GM19025 (cell line): ENCODE measurements around the gene ZNF586.
A peak's percentile ranks its signal among the peaks of the same experiment; 100 is the strongest.
"Not testable (repeated sequence)": the region's sequence is repeated elsewhere in the genome, so short reads cannot be mapped to it uniquely, and the experiment has no call there.

ENCODE experiments used
- ATAC-seq: cut with Tn5 transposase; IDR thresholded peaks from one replicate; pipeline ENCODE4 v1.9.1; 2021; ENCODE audit warnings: mild to moderate bottlenecking, low read depth, moderate library complexity; ENCODE audit not compliant: unreplicated experiment

Gene ZNF586

DNA sequence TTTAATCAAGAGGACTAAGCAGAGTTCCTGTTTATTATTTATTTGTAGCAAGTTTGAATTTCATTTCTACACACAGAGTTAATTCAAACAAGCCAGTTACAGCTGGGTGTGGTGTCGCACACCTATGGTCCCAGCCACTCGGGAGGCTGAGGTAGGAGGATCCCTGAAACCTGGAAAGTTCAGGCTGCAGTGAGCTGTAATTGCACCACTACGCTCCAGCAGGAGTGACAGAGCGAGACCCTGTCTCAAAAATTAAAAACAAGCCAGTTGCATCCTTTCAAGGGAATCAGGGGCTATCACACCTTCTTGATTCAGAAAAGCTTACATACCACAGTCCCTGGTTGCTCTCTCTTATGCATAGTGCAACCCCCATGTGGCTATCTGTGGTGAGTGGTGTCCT is 19.8 kb downstream of the ZNF586 start:
- no peak for ATAC-seq

- not testable (repeated sequence) for ATAC-seq
These were observed 27.1 kb downstream of the ZNF586 start for GRCh38 chr19:57796580-57796979.

- no peak for ATAC-seq
These were observed 31.2 kb downstream of the ZNF586 start for GRCh38 chr19:57800696-57801095.

DNA sequence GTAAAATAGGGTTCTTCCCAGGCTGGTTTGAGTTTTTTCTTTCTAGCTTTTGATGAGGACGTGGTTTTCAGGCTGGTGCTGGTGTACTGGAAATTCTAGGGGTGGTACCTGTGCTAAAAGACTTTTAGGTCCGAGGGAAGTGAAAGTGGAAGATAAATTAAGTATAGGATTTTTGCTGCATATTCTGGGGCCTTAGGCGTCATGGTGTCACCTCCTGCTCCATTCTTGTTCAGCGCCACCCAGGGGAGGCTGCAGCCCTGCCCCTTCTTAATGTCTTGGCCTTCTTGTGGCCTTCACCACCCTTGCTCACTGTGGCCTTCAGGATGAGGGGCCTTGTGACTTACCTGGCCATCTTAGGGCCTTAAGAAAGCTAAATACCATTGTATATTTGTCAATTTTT is 32.8 kb downstream of the ZNF586 start:
- ATAC-seq: no peak

GRCh38 chr19:57803265-57803593 is 33.8 kb downstream of the ZNF586 start:
- ATAC-seq: no peak

DNA sequence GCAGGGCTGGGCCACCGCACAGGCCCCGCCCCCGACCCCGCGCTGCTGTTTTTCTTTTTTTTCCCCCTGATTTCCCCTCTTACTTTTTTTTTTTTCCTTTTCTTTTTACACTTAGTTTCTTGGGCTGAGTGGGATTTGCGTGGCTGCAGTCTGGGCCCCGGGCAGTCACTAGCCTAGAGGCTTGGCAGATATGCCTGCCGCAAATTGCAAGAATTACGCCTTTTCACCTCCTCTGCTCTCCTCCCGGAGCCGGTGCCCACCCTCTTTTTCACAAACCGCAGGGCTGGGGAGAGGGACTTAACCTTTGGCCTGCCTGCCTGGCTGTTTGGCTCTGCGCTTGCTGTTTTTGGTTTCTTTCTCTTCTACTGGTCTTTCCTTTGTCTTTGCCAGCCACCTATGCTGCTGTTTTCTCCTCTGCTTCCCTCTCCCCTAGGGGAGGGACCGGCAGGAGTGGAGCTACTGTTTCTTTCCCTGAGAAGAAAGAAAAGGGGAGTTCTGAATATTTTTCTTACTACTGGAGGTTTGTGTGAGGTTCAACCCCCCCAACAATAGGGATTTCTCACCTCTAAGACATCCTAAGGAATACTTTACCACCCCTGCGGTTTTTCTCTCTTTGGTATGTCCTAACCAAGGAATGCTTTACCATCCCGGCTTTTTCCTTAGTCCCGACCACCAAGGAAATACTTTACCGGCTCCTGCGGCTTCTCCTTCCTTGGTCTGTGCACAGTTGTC is 34.3 kb downstream of the ZNF586 start:
- ATAC-seq: no peak

DNA sequence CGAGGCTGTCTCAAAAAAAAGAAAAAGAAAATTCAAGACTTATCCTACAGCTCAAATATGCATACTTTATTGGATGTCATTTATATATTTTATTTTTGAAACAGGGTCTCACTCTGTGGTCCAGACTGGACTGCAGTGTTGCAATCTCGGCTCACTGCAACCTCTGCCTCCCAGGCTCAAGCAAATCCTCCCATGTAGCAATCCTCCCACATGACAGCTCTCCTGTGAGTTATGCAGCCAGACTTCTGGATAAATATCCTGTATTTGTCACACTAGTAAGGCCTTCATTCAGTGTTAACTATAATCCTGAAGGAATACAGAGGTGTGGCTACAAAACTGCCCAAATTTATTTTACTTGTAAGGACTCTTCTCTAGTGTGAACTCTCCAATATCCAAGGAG is 38.1 kb downstream of the ZNF586 start:
- no peak for ATAC-seq

DNA sequence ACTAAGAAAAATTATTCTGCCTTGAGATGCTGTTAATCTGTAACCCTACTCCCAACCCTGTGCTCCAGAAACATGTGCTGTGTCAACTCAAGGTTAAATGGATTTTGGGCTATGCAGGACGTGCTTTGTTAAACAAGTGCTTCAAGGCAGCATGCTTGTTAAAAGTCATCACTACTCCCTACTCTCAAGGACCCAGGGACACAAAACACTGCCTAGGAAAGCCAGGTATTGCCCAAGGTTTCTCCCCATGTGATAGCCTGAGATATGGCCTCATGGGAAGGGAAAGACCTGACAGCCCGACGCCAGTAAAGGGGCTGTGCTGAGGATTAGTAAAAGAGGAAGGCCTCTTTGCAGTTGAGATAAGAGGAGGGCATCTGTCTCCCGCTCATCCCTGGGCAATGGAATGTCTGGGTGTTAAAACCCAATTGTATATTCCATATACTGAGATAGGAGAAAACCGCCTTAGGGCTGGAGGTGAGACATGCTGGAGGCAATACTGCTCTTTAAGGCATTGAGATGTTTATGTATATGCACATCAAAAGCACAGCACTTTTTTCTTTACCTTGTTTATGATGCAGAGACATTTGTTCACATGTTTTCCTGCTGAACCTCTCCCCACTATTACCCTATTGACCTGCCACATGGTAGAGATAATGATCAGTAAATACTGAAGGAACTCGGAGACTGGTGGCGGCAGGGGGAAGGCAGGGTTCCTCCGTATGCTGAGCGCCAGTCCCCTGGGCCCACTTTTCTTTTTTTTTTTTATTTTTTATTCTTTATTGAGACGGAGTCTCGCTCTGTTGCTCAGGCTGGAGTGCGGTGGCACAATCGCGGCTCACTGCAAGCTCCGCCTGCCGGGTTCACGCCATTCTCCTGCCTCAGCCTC is 41.2 kb downstream of the ZNF586 start:
- not testable (repeated sequence) for ATAC-seq

- ATAC-seq: no peak
These were observed 42.8 kb downstream of the ZNF586 start for GRCh38 chr19:57812226-57812625.

GRCh38 chr19:57812975-57813820 is 43.7 kb downstream of the ZNF586 start:
- not testable (repeated sequence) for ATAC-seq

- ATAC-seq: no peak
These were observed 44.5 kb downstream of the ZNF586 start for GRCh38 chr19:57813919-57814504.

- peak; percentile 67 for ATAC-seq
These were observed 45.2 kb downstream of the ZNF586 start, which contains the start of gene ZNF552 for GRCh38 chr19:57814505-57815246. Gene ZNF552, minus strand, starts transcription at chr19:57814913. Its CDS starts 170 bp downstream, at chr19:57814743.

GRCh38 chr19:57815247-57816075 is 46.0 kb downstream of the ZNF586 start:
- ATAC-seq: no peak

- ATAC-seq: no peak
These were observed 47.2 kb downstream of the ZNF586 start for GRCh38 chr19:57816652-57817051.

DNA sequence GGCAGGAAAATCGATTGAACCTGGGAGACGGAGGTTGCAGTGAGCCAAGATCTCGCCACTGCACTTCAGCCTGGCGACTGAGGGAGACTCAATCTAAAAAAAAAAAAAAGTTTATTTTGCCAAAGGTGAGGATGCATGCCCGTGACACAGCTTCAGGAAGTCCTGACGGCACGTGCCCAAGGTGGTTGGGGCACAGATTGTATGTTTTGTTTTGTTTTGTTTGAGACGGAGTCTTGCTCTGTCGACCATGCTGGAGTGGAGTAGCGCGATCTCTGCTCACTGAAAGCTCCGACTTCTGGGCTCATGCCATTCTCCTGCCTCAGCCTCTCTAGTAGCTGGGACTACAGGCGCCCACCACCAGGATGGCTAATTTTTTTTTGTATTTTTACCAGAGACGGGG is 48.5 kb downstream of the ZNF586 start:
- ATAC-seq: no peak

GRCh38 chr19:57818378-57818777 is 48.9 kb downstream of the ZNF586 start:
- ATAC-seq: no peak

- ATAC-seq: peak; percentile 89
These were observed 50.1 kb downstream of the ZNF586 start for GRCh38 chr19:57819475-57820148.

DNA sequence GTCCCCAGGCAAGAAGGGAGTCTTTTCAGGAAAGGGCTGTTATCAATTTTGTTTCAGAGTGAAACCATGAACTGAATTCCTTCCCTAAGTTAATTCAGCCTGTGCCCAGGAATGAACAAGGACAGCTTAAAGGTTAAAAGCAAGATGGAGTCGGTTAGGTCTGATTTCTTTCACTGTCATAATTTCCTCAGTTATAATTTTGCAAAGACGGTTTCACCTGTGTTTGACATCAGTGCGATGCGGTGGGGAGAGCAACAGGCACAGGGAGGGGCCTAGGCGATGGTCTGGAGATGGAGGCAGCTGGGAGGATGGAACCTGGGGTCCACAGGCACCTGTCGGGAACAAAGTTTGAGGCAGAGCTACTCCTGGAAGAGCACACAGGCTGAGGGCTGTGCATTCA is 51.1 kb downstream of the ZNF586 start:
- ATAC-seq: no peak
